SK-N-SH (cell line): Measurements from ENCODE around the gene KRTAP10-2. TPM values are rescaled to one million over a fixed set of nuclear protein-coding genes. Genes with fewer than 3 reads are reported as not detected.

ENCODE experiments used
- CTCF ChIA-PET: fragments of 300-600, 350-600 bp; formaldehyde crosslinking; extraction: SDS; loops from one replicate; lab custom pipeline; 2021; lab: Yijun Ruan, JAX
- POLR2A ChIA-PET: fragments of 350-600 bp; sonication (Branson Sonifier 250); formaldehyde crosslinking; extraction: SDS; loops from one replicate; lab custom pipeline; 2020; ENCODE audit warnings: antibody characterized with exemption, inconsistent platforms; lab: Yijun Ruan, JAX
- DNase-seq: peaks from one replicate; pipeline ENCODE4 v3.0.0; 2012
- H2AFZ ChIP-seq: fragments of 200-600 bp; sonication (generic); 2 replicates; pipeline ENCODE4 v1.8.1; 2016; ENCODE audit warnings: antibody characterized with exemption, mild to moderate bottlenecking, low read depth
- H3F3A ChIP-seq: fragments of 200-600 bp; sonication (generic); replicated peaks from 2 replicates; pipeline ENCODE3; 2016; ENCODE audit warnings: antibody characterized with exemption, mild to moderate bottlenecking; ENCODE audit not compliant: insufficient read depth
- H3K27ac ChIP-seq, 2 experiments: fragments of 200-500 bp in 1 of 2; fragments of 200-600 bp in 1 of 2; sonication (Bioruptor generic) in 1 of 2; sonication (generic), shearing (Covaris generic) in 1 of 2; 2 replicates each; pipeline versions ENCODE4 v1.5.1 to v1.6.1; 2014 to 2016; ENCODE audit warnings: low read depth in 2 of 2, inconsistent platforms in 1 of 2, low read length in 1 of 2, mild to moderate bottlenecking in 1 of 2, mixed read lengths in 1 of 2
- H3K27me3 ChIP-seq: fragments of 200-600 bp; sonication (generic), shearing (Covaris generic); 2 replicates; pipeline ENCODE4 v1.6.1; 2016; ENCODE audit warnings: mixed run types; ENCODE audit not compliant: insufficient read depth
- H3K36me3 ChIP-seq, 2 experiments: fragments of 200-500 bp in 1 of 2; fragments of 200-600 bp in 1 of 2; sonication (Bioruptor generic) in 1 of 2; sonication (generic) in 1 of 2; replicated peaks in 1 of 2; 2 replicates each; pipeline versions ENCODE3 to v1.5.1; 2014 to 2016; ENCODE audit warnings: low read length in 1 of 2, mild to moderate bottlenecking in 1 of 2; ENCODE audit not compliant: insufficient read depth in 2 of 2, control insufficient read depth in 1 of 2
- H3K4me1 ChIP-seq, 2 experiments: fragments of 200-500 bp in 1 of 2; fragments of 200-600 bp in 1 of 2; sonication (Bioruptor generic) in 1 of 2; sonication (generic), shearing (Covaris generic) in 1 of 2; 2 replicates each; pipeline versions ENCODE4 v1.5.1 to v1.6.1; 2014 to 2016; ENCODE audit warnings: low read depth in 1 of 2, low read length in 1 of 2, mixed run types in 1 of 2; ENCODE audit not compliant: insufficient read depth in 2 of 2, control insufficient read depth in 1 of 2
- H3K4me2 ChIP-seq: fragments of 200-600 bp; sonication (generic), shearing (Covaris generic); 2 replicates; pipeline ENCODE4 v1.6.1; 2017; ENCODE audit warnings: mixed run types
- H3K4me3 ChIP-seq, 2 experiments: fragments of 200-500 bp in 1 of 2; fragments of 200-600 bp in 1 of 2; sonication (Bioruptor generic) in 1 of 2; sonication (generic), shearing (Covaris generic) in 1 of 2; 2 replicates each; pipeline versions ENCODE4 v1.5.1 to v1.8.1; 2014 to 2016; ENCODE audit warnings: low read depth in 2 of 2, inconsistent platforms in 1 of 2, low read length in 1 of 2, mild to moderate bottlenecking in 1 of 2, mixed read lengths in 1 of 2, moderate library complexity in 1 of 2
- H3K79me2 ChIP-seq: fragments of 200-600 bp; sonication (generic); 2 replicates; pipeline ENCODE4 v1.8.1; 2017; ENCODE audit warnings: mild to moderate bottlenecking; ENCODE audit not compliant: insufficient read depth
- H3K9ac ChIP-seq: fragments of 200-600 bp; sonication (generic); 2 replicates; pipeline ENCODE4 v1.6.1; 2017; ENCODE audit warnings: mixed run types
- H3K9me2 ChIP-seq: fragments of 200-600 bp; sonication (generic); 2 replicates; pipeline ENCODE4 v1.6.1; 2017; ENCODE audit warnings: mixed run types
- H3K9me3 ChIP-seq: fragments of 200-600 bp; sonication (generic); 2 replicates; pipeline ENCODE4 v1.6.1; 2017; ENCODE audit warnings: mixed run types, mild to moderate bottlenecking, moderate library complexity
- H4K20me1 ChIP-seq: fragments of 200-600 bp; sonication (generic); 2 replicates; pipeline ENCODE4 v1.6.1; 2017; ENCODE audit warnings: mild to moderate bottlenecking, mixed run types; ENCODE audit not compliant: insufficient read depth
- CHD2 ChIP-seq: fragments of 150-350 bp; IDR thresholded peaks from 2 replicates; pipeline ENCODE4 v1.6.1; 2018; ENCODE audit warnings: low read length; ENCODE audit not compliant: partially characterized antibody
- ELF1 ChIP-seq: IDR thresholded peaks from 2 replicates; pipeline ENCODE4 v1.4.0; 2012
- EZH2phosphoT487 ChIP-seq: fragments of 200-600 bp; sonication (generic); IDR thresholded peaks from 2 replicates; pipeline ENCODE4 v1.6.1; 2017; ENCODE audit warnings: low read depth, mixed run types, mild to moderate bottlenecking, antibody characterized with exemption, moderate library complexity, borderline replicate concordance
- FOSL2 ChIP-seq: IDR thresholded peaks from 2 replicates; pipeline ENCODE4 v1.4.0; 2012; ENCODE audit warnings: low read depth, mild to moderate bottlenecking, moderate library complexity, borderline replicate concordance
- PBX3 ChIP-seq: IDR thresholded peaks from 2 replicates; pipeline ENCODE4; 2012
- POLR2AphosphoS5 ChIP-seq: IDR thresholded peaks from 2 replicates; pipeline ENCODE4 v1.6.1; 2012; ENCODE audit warnings: low read depth, low read length
- RAD21 ChIP-seq: IDR thresholded peaks from 2 replicates; pipeline ENCODE4 v1.6.1; 2012; ENCODE audit warnings: mild to moderate bottlenecking, low read length
- REST ChIP-seq: IDR thresholded peaks from 2 replicates; pipeline ENCODE4 v1.6.1; 2012; ENCODE audit warnings: mild to moderate bottlenecking, low read depth, low read length, moderate library complexity
- RFX5 ChIP-seq: IDR thresholded peaks from 2 replicates; pipeline ENCODE4 v1.6.1; 2012; ENCODE audit warnings: mild to moderate bottlenecking, improper control_type of control experiment, low read length
- SMC3 ChIP-seq: IDR thresholded peaks from 2 replicates; pipeline ENCODE4 v1.6.1; 2012; ENCODE audit warnings: low read depth, low read length, improper control_type of control experiment
- TCF12 ChIP-seq: IDR thresholded peaks from 2 replicates; pipeline ENCODE4 v1.4.0; 2012
- USF1 ChIP-seq: IDR thresholded peaks from 2 replicates; pipeline ENCODE4 v1.4.0; 2012; ENCODE audit warnings: low read depth, borderline replicate concordance
- USF2 ChIP-seq: fragments of 150-350 bp; IDR thresholded peaks from 2 replicates; pipeline ENCODE4 v1.6.1; 2017; ENCODE audit warnings: antibody characterized with exemption, low read length, low read depth, borderline replicate concordance
- WGBS: methylation state at CpG from one replicate; pipeline ENCODE4 v1.1.6; 2017; ENCODE audit warnings: low lambda C conversion rate; 5-methylcytosine and 5-hydroxymethylcytosine counted together
- polyA plus RNA-seq, 3 experiments: library from polyadenylated mRNA; depleted of rRNA; stranded (reverse); fragments of >200 nt; gene quantifications; 2 replicates each; pipeline ENCODE4 v1.2.3, GENCODE V29; 2012
- TF ChIP-seq, protein P1 (sequence below): fragments of 200-600 bp; sonication (generic); IDR thresholded peaks from 2 replicates; pipeline ENCODE4 v1.6.1; 2017; ENCODE audit warnings: antibody characterized with exemption, mild to moderate bottlenecking, moderate library complexity
- TF ChIP-seq, protein P2 (sequence below): fragments of 150-350 bp; IDR thresholded peaks from 2 replicates; pipeline ENCODE4 v1.6.1; 2016; ENCODE audit warnings: mild to moderate bottlenecking, low read depth, low read length

Gene KRTAP10-2
- polyA plus RNA-seq, 1 of the 3 experiments (the other 2 are of a cell fraction), result not detected

- TF ChIP-seq, protein P1, sequence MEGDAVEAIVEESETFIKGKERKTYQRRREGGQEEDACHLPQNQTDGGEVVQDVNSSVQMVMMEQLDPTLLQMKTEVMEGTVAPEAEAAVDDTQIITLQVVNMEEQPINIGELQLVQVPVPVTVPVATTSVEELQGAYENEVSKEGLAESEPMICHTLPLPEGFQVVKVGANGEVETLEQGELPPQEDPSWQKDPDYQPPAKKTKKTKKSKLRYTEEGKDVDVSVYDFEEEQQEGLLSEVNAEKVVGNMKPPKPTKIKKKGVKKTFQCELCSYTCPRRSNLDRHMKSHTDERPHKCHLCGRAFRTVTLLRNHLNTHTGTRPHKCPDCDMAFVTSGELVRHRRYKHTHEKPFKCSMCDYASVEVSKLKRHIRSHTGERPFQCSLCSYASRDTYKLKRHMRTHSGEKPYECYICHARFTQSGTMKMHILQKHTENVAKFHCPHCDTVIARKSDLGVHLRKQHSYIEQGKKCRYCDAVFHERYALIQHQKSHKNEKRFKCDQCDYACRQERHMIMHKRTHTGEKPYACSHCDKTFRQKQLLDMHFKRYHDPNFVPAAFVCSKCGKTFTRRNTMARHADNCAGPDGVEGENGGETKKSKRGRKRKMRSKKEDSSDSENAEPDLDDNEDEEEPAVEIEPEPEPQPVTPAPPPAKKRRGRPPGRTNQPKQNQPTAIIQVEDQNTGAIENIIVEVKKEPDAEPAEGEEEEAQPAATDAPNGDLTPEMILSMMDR, result peak; percentile 85
- TF ChIP-seq USF2 (no peak), SMC3 (peak; percentile 44), RAD21 (peak; percentile 60)
- H3K9me3 ChIP-seq, result no peaks in the 10 kb centered on the region
- CTCF ChIA-PET, result interaction anchor here (0.6 to 3.4 kb wide), 18 partner anchors 8 to 290 kb away, joined by 3 to 31 read pairs (median 4); partner anchors contain the start of genes KRTAP10-12 and UBE2G2
- POLR2A ChIA-PET, result no interaction called here
- 0 out of 2 replicates have a peak, but pooled peaks cover 9% of the 10 kb centered on the region for H3K27me3 ChIP-seq
- no peak overlapping the region for H3K27ac ChIP-seq
- H3K79me2 ChIP-seq, result no peaks in the 10 kb centered on the region
- H3F3A ChIP-seq, result no peaks in the 10 kb centered on the region
- H3K9me2 ChIP-seq, result no peaks in the 10 kb centered on the region
- peak overlapping the region; percentile 33 for H3K4me2 ChIP-seq
- no peaks in the 10 kb centered on the region for H4K20me1 ChIP-seq
- H3K9ac ChIP-seq, result no peak overlapping the region
- no peaks in the 10 kb centered on the region; a peak in 1 of 4 replicates for H3K4me1 ChIP-seq
- 45% methylated on average over 13 of the region's 36 CpGs for WGBS
- no peaks in the 10 kb centered on the region for H3K36me3 ChIP-seq
- no peak overlapping the region for H2AFZ ChIP-seq
- H3K4me3 ChIP-seq, result peak overlapping the region in 1 of 2 experiments; percentile 41; a peak in 1 of 4 replicates
- DNase-seq, result peak; percentile 83
These were observed 40.6 kb downstream of the KRTAP10-2 start for GRCh38 chr21:44510508-44511218.

DNA sequence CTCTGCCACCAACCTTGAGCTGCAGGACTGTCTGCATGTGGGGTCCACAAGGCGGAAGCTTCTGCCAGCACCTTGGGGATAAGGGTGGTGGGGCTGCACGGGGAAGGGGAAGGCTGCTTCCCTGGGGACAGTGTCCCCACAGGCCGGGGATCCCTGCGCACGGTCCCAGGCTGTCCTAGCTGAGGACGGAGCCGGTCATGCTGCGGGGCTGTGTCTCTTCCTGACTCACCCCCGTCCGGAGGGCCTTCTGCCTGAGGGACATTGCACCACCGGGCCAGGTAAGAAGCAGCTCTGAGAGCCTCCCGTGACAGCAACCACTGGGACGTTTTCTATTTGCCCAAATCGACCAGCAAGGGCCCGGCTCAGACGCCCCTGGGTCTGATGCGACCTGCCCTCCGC is 41.2 kb downstream of the KRTAP10-2 start:
- Histone ChIP-seq H4K20me1 (no peaks in the 10 kb centered on the region), H3K4me3 (peak overlapping the region in 1 of 2 experiments; percentile 41; a peak in 1 of 4 replicates), H3K9ac (no peak overlapping the region), H2AFZ (no peak overlapping the region), H3K9me2 (no peaks in the 10 kb centered on the region), H3K27ac (no peak overlapping the region), H3K4me1 (no peaks in the 10 kb centered on the region; a peak in 1 of 4 replicates), H3K27me3 (0 out of 2 replicates have a peak, but pooled peaks cover 9% of the 10 kb centered on the region), H3K4me2 (peak overlapping the region; percentile 33; the same call in 1 of the 2 replicates), H3K79me2 (no peaks in the 10 kb centered on the region), H3K9me3 (no peaks in the 10 kb centered on the region), H3F3A (no peaks in the 10 kb centered on the region), H3K36me3 (no peaks in the 10 kb centered on the region)
- DNase-seq, result no peak
- POLR2A ChIA-PET, result no interaction called here
- WGBS, result no CpG with 5 or more reads among the region's 18 CpGs
- TF ChIP-seq FOSL2 (no peak), PBX3 (no peak), POLR2AphosphoS5 (no peak), REST (no peak), TCF12 (no peak), ELF1 (no peak), RFX5 (no peak), USF1 (no peak), RAD21 (no peak), EZH2phosphoT487 (no peak), CHD2 (no peak)
- TF ChIP-seq, protein P2, sequence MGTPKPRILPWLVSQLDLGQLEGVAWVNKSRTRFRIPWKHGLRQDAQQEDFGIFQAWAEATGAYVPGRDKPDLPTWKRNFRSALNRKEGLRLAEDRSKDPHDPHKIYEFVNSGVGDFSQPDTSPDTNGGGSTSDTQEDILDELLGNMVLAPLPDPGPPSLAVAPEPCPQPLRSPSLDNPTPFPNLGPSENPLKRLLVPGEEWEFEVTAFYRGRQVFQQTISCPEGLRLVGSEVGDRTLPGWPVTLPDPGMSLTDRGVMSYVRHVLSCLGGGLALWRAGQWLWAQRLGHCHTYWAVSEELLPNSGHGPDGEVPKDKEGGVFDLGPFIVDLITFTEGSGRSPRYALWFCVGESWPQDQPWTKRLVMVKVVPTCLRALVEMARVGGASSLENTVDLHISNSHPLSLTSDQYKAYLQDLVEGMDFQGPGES, result no peak
- CTCF ChIA-PET, result interaction anchor here (0.6 to 3.4 kb wide), 20 partner anchors 8 to 337 kb away, joined by 3 to 31 read pairs (median 4); partner anchors contain the start of gene UBE2G2
